NCI-H187 treated with DMSO at 0.1 percent for 48 hours (cell line): ENCODE results near the gene CIB1.

Experiments used
- DNase-seq: peaks from one replicate; lab custom pipeline; 2025; lab: John Stamatoyannopoulos, UW

CIB1 gene

DNA sequence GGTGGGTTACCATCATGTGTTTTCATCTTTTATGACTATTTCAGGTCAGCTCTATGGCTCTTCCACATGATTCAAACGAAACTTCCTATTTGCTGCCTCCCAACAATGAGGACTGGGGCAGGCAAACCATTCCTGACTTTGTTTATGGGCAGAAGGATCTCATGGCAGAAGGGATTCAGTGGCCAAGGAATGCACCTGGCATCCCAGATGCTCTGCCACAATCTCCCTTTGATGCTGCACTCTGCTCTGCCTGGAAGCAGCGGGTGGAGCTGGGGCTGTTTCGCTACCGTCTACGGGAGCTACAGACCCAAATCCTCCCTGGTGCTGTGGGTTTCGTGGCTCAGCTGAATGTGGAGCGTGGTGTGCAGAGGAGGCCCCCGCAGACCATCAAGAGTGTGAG is 7.1 kb upstream of the CIB1 start:
- DNase-seq, result no peak

GRCh38 chr15:90239371-90239770 is 5.6 kb upstream of the CIB1 start:
- no peak for DNase-seq

- no peak for DNase-seq
These were observed 601 bp upstream of the CIB1 start, which contains the start of gene GDPGP1 for GRCh38 chr15:90234096-90234988. TSS of gene GDPGP1 (plus strand) at chr15:90234209. CDS start at chr15:90240909, 6,700 bp downstream.

GRCh38 chr15:90232941-90233386 is 777 bp downstream of the CIB1 start:
- DNase-seq, result no peak

DNA sequence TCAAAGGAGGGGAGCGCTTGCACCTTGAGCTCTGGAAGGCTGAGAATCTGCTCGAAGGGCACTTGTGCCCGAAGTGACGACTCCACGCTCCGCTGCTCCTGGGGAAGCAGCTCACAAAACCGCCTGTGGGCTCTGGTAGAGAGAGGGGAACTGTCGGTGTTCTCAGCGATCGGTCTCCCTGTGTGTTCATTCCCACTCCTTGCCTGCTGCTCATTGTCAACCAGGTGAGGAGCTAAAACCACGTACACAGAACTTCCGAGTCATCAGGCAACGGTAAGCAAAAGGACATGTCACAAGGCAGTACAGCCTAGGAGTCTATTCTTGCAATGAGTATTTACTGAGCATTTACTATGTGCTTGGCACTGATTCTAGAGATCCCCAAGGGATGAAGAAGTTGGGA is 1.5 kb downstream of the CIB1 start:
- no peak for DNase-seq

DNA sequence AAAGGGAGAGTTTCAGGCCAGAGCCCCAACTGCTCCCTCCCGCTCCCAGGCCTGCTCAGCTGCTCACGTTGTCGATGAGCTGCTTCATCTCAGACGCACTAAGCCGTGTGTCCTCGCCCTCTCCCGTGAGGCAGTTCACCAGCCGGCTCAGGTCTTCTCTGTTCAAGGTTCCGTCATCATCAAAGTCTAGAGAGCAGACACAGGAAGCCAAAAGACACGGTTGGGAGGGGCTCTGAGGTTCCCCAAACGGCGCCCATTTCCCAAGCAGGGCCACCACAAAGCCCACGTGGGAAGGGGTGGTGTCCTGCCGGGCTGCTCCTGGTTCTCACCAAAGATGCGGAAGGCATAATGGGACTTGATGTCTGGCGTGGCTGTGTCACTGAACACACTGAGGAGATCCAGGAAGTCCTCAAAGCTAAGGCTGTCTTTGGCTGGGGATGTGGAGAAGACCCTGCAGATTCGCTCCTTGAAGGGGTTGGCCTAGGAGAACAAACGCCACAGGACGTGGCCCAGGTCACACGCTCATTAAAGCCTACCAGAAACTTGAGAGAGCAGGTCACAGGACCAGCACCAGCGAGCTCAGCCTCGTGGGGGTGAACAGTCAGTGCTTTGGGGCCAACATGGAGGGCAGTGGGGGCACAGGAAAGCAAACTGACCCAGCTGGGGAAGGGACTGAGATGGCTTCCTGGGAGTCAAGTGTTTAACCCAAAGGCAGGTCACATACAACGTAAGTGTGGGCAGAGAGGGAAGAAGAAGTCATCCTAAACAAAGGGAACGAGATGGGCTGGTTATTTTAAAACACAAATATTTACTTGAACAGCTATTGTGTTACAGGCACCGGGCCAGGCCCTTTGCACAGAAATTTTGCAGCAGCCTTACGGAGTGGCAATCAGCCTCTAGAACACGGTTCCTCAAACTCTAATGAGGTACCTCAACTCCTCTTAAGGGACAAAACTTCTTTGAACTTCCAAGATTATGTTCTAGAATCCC is 2.4 kb downstream of the CIB1 start:
- DNase-seq, result no peak

DNA sequence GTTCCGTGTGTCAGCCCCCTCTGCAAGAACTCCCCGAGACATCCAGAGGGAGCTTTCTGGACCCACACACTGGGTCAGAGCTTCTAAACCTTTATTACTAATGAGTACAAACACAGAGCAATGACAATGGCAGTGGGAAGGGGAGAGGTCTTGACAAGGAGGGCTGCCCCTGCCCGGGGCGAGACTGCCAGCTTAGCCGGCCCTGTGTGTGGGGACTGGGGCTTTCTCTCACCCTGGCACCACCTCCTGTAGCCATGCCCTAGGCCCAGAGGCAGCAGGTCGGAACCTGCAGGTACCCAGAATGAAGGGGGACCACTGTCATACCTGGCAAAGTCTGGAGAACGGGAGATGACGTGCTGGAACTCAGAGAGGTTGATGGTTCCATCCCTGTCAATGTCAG is 3.1 kb downstream of the CIB1 start:
- DNase-seq, result no peak

DNA sequence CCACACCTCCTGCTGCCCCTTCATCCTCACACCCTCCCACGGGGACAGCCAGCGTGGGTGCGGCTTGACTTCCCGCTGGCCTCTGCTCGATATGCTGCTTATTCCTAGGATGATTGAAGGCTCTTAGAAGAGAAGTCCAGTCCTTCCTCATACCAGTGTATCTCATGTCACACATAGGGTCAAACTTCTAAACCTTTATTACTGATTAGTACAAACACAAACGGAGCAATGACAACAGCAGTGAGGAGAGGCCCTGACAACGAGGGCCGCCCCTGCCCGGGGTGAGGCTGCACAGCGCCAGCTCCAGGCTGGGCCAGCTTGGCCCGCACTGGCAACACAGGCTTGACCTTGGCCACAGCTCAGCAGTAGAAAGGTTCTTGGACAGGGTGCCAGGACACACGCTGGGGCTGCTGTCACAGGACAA is 3.7 kb downstream of the CIB1 start:
- no peak for DNase-seq

DNA sequence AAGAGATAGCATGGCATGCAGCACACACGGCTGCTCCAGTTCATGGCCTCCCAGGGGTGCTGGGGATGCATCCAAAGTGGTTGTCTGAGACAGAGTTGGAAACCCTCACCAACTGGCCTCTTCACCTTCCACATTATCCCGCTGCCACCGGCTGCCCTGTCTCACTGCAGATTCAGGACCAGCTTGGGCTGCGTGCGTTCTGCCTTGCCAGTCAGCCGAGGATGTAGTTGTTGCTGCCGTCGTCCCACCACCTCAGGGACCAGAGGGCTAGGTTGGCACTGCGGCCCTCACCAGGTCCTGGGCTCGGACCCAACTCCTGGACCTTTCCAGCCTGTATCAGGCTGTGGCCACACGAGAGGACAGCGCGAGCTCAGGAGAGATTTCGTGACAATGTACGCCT is 4.8 kb downstream of the CIB1 start:
- DNase-seq, result no peak

GRCh38 chr15:90227816-90228772 is 5.6 kb downstream of the CIB1 start:
- DNase-seq, result no peak

DNA sequence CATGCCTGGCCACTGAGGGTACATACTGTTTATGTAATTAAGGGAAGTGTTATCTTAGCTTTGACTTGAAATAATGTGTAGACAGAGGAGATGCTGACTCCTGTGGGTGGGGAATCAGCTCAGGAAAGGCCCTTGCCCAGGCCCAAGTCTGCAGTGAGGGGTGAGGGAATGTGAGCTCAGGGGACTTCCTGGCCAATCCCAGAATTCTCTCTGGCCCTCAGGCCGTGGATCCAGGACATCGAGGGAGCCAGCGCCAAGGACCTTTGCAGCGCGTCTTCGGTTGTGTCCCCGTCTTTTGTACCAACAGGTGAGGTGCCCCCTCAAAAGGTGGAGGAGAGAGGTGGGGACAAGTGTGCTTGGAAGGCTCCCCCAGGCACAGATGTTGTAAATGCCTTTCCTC is 6.4 kb downstream of the CIB1 start:
- no peak for DNase-seq

DNA sequence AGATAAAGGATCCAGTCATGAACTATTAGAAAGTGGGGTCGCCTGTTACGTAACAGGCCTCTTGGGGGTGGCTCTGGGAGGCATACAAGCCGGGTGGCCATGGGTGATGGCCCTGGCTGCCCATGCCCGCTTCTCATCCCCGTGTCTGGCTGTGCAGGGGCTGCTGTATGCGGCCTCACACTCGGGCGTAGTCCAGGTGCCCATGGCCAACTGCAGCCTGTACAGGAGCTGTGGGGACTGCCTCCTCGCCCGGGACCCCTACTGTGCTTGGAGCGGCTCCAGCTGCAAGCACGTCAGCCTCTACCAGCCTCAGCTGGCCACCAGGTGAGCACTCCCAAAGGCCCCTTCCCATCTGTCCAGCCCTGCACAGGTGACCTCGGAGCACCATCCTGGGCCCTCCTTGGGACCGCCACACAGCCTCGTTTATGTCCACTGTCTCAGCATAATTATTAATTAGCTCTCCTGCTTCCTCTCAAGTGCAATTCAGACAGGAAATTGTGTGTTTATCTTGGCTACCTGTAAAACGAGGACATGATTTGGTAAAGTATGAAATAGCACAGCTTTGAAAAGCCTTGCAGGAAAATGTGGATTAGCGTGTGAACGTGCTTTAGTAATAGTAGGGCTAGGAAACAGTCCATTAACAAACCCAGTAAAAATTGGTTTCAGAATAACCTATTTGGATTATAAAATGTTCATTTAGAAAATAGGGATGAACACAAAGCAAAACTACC is 8.1 kb downstream of the CIB1 start:
- DNase-seq, result no peak

- DNase-seq, result no peak
These were observed 8.7 kb downstream of the CIB1 start for GRCh38 chr15:90225047-90225446.

GRCh38 chr15:90223441-90224165 is 10.1 kb downstream of the CIB1 start:
- DNase-seq, result no peak

DNA sequence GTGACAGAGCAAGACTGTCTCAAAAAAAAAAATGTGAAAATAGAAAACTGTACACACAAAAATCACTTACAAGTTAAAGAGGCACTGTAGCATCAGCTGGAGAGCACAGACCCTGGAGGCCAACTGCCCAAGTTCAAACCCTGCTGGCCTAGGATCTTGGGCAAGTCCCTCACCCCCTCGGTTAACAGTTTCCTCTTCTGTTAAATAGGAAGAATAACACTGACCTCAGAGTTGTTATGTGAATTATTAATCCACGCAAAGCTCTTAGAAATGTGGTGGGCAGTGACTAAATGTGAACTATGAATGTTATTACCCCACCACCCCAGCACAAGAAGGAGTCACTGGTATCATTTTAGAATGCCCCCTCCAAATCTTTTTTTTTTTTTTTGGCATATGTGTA is 11.2 kb downstream of the CIB1 start:
- DNase-seq, result no peak

DNA sequence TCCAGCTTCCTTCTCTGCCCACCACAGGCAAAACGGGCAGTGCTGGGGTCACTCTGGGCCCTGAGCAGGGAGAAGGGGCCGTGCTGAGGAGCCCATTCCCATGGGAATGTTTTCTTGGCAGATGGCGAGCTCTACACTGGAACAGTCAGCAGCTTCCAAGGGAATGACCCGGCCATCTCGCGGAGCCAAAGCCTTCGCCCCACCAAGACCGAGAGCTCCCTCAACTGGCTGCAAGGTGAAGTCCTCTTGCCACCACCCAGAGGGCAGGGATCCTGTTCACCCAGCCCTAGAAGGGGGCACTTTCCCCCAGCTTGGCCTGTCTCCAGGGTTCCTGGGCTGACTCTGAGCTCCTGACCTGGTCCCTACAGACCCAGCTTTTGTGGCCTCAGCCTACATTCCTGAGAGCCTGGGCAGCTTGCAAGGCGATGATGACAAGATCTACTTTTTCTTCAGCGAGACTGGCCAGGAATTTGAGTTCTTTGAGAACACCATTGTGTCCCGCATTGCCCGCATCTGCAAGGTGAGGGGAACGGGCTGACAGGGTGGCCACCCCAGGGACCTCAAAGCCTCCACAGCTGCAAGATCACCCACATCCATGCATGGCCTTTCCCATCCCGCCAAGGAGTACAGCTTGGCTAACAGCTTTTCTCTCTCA is 12.4 kb downstream of the CIB1 start:
- DNase-seq, result no peak

DNA sequence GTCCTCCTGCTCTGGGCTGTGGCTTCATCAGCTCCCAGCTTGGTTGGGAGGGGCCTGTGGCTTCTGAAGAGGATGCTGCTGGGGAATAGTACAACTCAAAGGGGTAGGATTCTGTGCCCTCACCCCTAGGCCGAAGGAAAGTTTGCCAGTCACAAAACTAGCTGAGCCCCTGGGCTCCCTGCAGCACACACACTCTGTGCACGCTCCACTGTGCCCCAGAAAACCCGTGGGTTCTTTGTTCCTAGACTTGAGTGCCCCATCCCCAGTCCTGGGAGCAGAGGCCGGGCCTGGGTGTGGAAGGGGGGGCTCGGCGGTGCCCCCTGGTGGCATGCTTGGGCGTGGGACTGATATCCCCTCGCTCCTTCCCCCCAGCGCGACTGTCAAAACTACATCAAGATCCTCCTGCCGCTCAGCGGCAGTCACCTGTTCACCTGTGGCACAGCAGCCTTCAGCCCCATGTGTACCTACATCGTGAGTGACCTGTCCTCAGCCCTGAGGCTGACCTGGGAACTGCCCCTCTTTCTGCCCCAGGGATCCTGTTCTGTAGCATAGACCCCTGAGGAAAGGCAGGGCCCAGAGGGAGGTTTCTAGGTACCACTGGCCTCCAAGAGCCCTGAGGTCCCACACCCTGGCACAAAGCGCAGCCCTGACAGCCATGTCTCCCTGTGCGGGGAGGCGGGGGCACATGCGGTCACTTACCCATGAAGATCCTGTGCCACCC is 14.2 kb downstream of the CIB1 start:
- DNase-seq, result no peak

DNA sequence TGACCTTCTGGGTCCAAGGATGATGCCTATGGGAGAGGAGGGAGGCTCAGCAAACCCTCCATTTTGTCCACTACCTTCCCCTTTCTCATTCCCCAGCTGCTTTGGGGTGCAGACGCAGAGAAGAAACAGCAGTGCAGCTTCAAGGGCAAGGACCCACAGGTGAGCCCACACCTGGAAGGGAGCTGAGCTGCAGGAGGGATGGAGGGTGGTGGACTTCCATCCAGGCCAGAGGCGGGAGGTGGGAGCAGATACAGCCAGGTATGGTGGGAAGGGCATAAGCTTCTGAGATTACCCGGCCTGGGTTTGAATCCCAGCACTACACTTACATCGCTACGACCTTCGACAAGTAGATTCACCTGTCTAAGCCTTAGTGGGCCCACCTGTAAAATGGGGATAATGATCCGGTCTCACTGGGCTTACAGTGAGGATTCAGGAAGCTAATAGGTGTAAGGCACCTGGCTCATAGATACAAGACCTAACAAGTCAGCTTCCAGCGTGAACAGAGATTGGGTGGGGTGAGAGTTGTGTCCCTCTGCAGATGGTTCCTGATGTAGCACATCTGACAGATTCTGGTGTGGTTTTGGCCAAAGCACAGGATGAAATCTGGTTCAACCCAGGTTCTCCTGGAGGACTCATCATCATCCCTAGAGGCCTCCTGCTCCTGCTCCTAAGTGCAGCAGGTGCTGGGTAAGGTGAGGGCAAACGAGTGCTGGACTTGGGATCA is 15.9 kb downstream of the CIB1 start:
- no peak for DNase-seq
